ENCODE data around the gene IL12RB2. TPM values are rescaled to one million over a fixed set of nuclear protein-coding genes. Genes with fewer than 3 reads are reported as not detected.

The IL12RB2 gene
- total and polyA plus RNA-seq, 4 donors, result 0.02 to 2.1 (median 0.44) TPM

GRCh38 chr1:67429528-67430357 is 122.1 kb downstream of the IL12RB2 start:
- WGBS, 2 donors, result 0 to 1% methylated on average over 69 of the region's 69 CpGs
- Histone ChIP-seq H3K9ac (ENCODE audit: insufficient read depth in 1 of 2, low read length in 2 of 2) (peak overlapping the region; percentile 79 to 83), H3K4me1 (ENCODE audit: control insufficient read depth in 5 of 5, insufficient read depth in 5 of 5, low read length in 5 of 5) (peaks cover 0 to 19% (median 4%) of the 10 kb centered on the region in 5 donors), H3K36me3 (ENCODE audit: control insufficient read depth in 4 of 4, insufficient read depth in 4 of 4, low read length in 4 of 4) (peaks cover 4 to 25% (median 8%) of the 10 kb centered on the region in 4 donors), H3K9me3 (ENCODE audit: control insufficient read depth in 4 of 4, insufficient read depth in 3 of 4, low read length in 3 of 4) (no peaks in the 10 kb centered on the region), H3K4me3 (peak overlapping the region; percentile 86), H3K27ac (ENCODE audit: low read depth in 1 of 2, low read length in 1 of 2) (peak overlapping the region; percentile 78 to 82), H3K27me3 (ENCODE audit: control insufficient read depth in 3 of 3, insufficient read depth in 3 of 3, low read length in 2 of 3) (no peaks in the 10 kb centered on the region)
- DNase-seq, result peak; percentile 24 to 40 (median 37)
- no peak for TF ChIP-seq CTCF (IDR thresholded peaks at IDR 0.05; ENCODE audit: control extremely low read depth, extremely low read depth)
- peak; percentile 27 for ATAC-seq (ENCODE audit: insufficient read depth, low FRiP score)

- Histone ChIP-seq H3K4me3 (peak within 1 kb of the TSS; percentile 86), H3K4me1 (ENCODE audit: control insufficient read depth in 5 of 5, insufficient read depth in 5 of 5, low read length in 5 of 5) (peaks cover 0 to 19% (median 4%) of the 10 kb centered on the region in 5 donors), H3K9ac (ENCODE audit: insufficient read depth in 1 of 2, low read length in 2 of 2) (peak within 1 kb of the TSS; percentile 79 to 88), H3K36me3 (ENCODE audit: control insufficient read depth in 4 of 4, insufficient read depth in 4 of 4, low read length in 4 of 4) (peaks cover 4 to 20% (median 5%) of the 10 kb centered on the region in 4 donors), H3K9me3 (ENCODE audit: control insufficient read depth in 4 of 4, insufficient read depth in 3 of 4, low read length in 3 of 4) (no peaks in the 10 kb centered on the region), H3K27ac (ENCODE audit: low read depth in 1 of 2, low read length in 1 of 2) (peak within 1 kb of the TSS; percentile 82 to 96), H3K27me3 (ENCODE audit: control insufficient read depth in 3 of 3, insufficient read depth in 3 of 3, low read length in 2 of 3) (no peaks in the 10 kb centered on the region)
- no peak for TF ChIP-seq CTCF (IDR thresholded peaks at IDR 0.05; ENCODE audit: control extremely low read depth, extremely low read depth)
- ATAC-seq (ENCODE audit: insufficient read depth, low FRiP score), result peak; percentile 97
- 0 to 1% methylated on average over 62 of the region's 62 CpGs for WGBS, 2 donors
- peak; percentile 97 to 99 (median 97) for DNase-seq
Measured at GRCh38 chr1:67430358-67431155, 122.9 kb downstream of the IL12RB2 start, which contains the start of gene SERBP1. TSS of gene SERBP1 (minus strand) at chr1:67430402. CDS start at chr1:67430300, 102 bp downstream.

- Histone ChIP-seq H3K4me3 (peak overlapping the region; percentile 74), H3K27me3 (ENCODE audit: control insufficient read depth in 3 of 3, insufficient read depth in 3 of 3, low read length in 2 of 3) (no peaks in the 10 kb centered on the region), H3K9ac (ENCODE audit: insufficient read depth in 1 of 2, low read length in 2 of 2) (peak overlapping the region in 1 of 2 donors; percentile 88), H3K9me3 (ENCODE audit: control insufficient read depth in 4 of 4, insufficient read depth in 3 of 4, low read length in 3 of 4) (no peaks in the 10 kb centered on the region), H3K36me3 (ENCODE audit: control insufficient read depth in 4 of 4, insufficient read depth in 4 of 4, low read length in 4 of 4) (peaks cover 0 to 15% (median under 1%) of the 10 kb centered on the region in 4 donors), H3K27ac (ENCODE audit: low read depth in 1 of 2, low read length in 1 of 2) (peak overlapping the region; percentile 82 to 96), H3K4me1 (ENCODE audit: control insufficient read depth in 5 of 5, insufficient read depth in 5 of 5, low read length in 5 of 5) (peaks cover 0 to 19% (median 4%) of the 10 kb centered on the region in 5 donors)
- ATAC-seq (ENCODE audit: insufficient read depth, low FRiP score) (no peak), DNase-seq (no peak)
- no peak for TF ChIP-seq CTCF (IDR thresholded peaks at IDR 0.05; ENCODE audit: control extremely low read depth, extremely low read depth)
- 16 to 22% methylated on average over 12 of the region's 12 CpGs for WGBS, 2 donors
Measured at GRCh38 chr1:67431156-67431765, 123.6 kb downstream of the IL12RB2 start.
